GM19328 (cell line): Measurements from ENCODE around the gene POU4F3.

Source experiments
- ATAC-seq: cut with Tn5 transposase; IDR thresholded peaks from one replicate; pipeline ENCODE4 v1.9.1; 2021; ENCODE audit warnings: mild to moderate bottlenecking, moderate library complexity; ENCODE audit not compliant: unreplicated experiment

Gene POU4F3

DNA sequence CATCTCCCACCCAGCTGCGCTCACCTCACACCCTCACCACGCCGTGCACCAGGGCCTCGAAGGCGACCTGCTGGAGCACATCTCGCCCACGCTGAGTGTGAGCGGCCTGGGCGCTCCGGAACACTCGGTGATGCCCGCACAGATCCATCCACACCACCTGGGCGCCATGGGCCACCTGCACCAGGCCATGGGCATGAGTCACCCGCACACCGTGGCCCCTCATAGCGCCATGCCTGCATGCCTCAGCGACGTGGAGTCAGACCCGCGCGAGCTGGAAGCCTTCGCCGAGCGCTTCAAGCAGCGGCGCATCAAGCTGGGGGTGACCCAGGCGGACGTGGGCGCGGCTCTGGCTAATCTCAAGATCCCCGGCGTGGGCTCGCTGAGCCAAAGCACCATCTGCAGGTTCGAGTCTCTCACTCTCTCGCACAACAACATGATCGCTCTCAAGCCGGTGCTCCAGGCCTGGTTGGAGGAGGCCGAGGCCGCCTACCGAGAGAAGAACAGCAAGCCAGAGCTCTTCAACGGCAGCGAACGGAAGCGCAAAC is 1.1 kb downstream of the POU4F3 start:
- no peak for ATAC-seq

- no peak for ATAC-seq
These were observed 1.8 kb downstream of the POU4F3 start for GRCh38 chr5:146340260-146341081.

- ATAC-seq: no peak
These were observed 3.2 kb downstream of the POU4F3 start for GRCh38 chr5:146341854-146342253.

- no peak for ATAC-seq
These were observed 3.9 kb downstream of the POU4F3 start for GRCh38 chr5:146342519-146342881.

- no peak for ATAC-seq
These were observed 4.5 kb downstream of the POU4F3 start for GRCh38 chr5:146342882-146343865.

GRCh38 chr5:146344155-146345118 is 5.8 kb downstream of the POU4F3 start:
- no peak for ATAC-seq

- ATAC-seq: no peak
These were observed 6.6 kb downstream of the POU4F3 start for GRCh38 chr5:146345240-146345577.

GRCh38 chr5:146345578-146346366 is 7.1 kb downstream of the POU4F3 start:
- no peak for ATAC-seq

DNA sequence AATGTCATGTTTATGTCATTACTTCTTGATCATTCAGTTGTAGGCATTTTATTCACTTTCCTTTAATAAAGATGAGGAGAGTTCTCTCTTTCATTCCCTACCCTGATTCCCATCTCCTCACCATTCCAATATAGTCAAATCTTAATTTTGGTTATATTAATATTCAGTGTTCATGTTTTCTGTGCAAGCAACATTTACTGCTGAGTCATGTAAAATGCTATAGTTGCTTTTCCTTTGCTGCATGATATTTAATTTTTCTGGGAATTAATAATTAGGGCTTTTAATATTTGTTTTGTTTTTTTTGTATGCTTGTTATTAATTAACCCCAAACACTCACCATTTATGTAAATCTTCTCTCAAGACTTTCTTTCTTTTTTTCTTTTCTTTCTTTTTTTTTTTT is 18.5 kb downstream of the POU4F3 start:
- ATAC-seq: no peak

- ATAC-seq: no peak
These were observed 21.2 kb downstream of the POU4F3 start for GRCh38 chr5:146359836-146360235.

DNA sequence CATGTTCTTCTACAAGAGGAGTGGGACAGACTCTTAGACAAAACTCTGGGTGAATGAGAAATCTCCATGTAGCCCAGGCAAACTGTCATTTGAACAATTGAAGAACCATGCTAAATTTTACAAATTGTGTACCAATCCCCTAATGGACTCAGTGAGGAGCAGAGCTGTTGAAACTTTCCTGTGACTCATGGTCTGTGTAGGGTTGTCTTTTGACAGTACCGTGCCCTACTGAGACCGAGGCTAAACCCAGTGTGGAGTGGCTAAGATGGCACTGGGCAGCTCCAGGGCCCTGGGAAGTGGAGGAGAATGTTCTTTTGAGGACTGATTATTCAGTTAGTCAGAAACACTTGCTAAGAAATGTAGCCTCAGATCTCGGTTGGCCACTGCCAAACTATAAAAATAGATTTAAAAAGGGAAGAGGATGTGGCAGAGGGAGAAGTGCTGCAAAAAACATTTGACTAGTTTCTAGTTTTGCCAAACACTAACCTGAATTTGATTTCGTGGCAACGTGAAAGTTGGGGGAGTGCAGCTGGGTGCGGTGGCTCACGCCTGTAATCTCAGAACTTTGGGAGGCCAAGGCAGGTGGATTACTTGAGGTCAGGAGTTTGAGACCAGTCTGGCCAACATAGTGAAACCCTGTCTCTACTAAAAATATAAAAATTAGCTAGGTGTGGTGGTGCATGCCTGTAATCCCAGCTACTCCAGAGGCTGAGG is 24.7 kb downstream of the POU4F3 start:
- ATAC-seq: no peak

- no peak for ATAC-seq
These were observed 27.0 kb downstream of the POU4F3 start for GRCh38 chr5:146365618-146366017.

DNA sequence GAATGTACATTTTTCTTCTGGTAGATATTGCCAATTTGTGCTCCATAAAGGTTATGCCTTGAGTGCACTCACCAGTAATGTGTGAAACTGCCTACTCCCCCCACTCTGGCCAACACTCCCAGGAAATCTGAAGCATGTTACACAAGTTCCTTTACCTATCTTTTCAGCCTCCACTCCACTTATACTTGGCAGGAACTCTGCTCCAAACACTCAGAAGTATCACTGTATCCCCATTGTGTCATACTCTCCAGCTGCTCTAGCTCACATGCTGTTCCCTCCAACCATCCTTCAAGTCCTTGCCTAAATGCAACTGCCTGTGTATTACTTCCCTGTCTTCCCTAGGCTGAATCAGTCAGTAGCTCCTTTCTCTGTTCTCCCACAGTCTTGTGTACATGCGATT is 28.3 kb downstream of the POU4F3 start:
- ATAC-seq: no peak

DNA sequence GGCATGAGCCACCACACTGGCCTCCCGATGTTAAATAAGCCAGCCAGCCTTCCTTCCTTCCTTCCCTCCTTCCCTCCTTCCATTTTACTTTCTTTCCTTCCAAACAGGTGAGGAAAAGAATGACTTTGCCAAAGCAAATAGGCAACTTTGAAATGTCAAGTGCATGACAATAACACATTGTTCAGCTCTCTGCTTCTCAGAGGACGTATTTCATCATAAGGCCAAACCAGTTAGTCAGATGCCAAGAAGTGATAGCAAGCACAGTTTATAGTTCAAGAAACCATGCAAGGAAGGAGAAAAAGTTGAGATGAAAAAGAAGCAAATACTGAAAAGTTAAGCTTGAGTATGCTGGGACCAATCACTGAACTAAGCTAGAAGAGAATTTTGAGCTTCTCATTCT is 29.5 kb downstream of the POU4F3 start:
- no peak for ATAC-seq

DNA sequence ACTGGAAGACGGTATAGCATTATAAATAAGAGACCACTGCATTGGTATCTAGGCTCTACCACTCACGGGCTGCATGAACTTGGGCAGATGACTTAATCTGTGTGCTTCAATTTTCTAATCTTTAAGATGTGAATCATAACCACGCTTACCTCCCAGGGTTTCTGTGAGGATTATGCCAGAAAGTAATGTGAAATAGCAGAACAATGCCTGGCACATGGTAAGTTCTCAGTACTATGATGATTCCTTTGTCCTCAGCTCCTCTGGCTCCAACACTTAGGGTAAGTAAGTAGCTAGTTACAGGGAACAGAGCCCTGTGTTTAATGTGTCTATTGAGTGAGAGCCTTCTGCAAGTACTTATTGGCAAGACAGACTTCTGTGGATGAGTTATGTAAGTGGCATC is 31.1 kb downstream of the POU4F3 start:
- ATAC-seq: no peak

DNA sequence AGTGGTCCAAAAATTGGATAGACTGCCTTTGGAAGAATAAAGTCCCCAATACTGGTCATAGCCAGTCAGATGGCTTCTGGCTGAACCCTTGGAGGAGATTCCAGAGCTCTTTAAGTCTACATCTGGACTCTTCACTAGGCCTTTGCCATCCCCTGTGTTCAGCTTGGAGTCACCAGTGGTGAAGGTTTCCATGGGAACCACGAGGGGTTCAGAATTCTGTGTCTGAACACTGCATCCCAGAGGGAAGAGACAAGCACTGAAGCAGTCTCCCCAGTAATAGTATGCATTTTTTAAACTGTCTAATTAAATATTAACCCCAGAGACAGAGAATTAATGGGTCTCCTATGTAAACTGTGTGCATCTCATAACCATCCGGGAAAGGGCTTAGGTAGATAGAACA is 38.2 kb downstream of the POU4F3 start:
- no peak for ATAC-seq

GRCh38 chr5:146378986-146379385 is 40.3 kb downstream of the POU4F3 start:
- ATAC-seq: no peak

- no peak for ATAC-seq
These were observed 42.1 kb downstream of the POU4F3 start for GRCh38 chr5:146380714-146381113.

DNA sequence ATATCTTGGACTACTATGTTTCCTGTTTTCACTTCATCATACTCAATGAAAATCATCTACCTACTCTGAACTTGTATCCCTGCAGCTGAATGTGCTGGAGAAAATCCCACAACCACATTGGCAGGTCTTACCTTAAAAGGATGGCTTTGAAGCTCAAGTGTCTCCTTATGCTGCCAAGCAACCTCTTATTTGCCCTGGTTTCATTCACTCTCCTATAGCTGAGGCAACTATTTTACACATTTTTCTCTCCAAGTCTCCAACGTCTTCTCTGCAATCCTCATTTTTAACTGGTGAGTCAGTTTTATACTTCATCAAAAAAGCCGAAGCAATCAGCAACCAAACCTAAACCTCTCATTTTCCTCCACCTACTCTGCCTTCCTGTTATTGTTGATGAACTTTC is 49.7 kb downstream of the POU4F3 start:
- no peak for ATAC-seq
